Cardiac septum (tissue), 1 donor: ENCODE data around the gene CYSTM1. TPM values are rescaled to one million over a fixed set of nuclear protein-coding genes. Genes with fewer than 3 reads are reported as not detected.

Experiments used
- DNase-seq: peaks from one replicate; pipeline ENCODE4 v3.0.0-alpha.2; 2020; ENCODE audit warnings: low spot score
- intact Hi-C: fragments of 100-400 bp; cut with DNase I; formaldehyde crosslinking; loops from one replicate; pipeline ENCODE4 v1.14.0; 2022
- total RNA-seq: library from RNA; stranded (reverse); fragmentation: NEBNext Ultra II Directional; extraction: Animal tissue kit (Norgen Biotek cat#: 25700); gene quantifications from one replicate; pipeline ENCODE4 v1.2.1, GENCODE V29; 2021
- donor health status: DM: no; HTN: no; CAD: no.

CYSTM1 gene
- total RNA-seq, 1 donor from 2014 or later: 111 TPM

DNA sequence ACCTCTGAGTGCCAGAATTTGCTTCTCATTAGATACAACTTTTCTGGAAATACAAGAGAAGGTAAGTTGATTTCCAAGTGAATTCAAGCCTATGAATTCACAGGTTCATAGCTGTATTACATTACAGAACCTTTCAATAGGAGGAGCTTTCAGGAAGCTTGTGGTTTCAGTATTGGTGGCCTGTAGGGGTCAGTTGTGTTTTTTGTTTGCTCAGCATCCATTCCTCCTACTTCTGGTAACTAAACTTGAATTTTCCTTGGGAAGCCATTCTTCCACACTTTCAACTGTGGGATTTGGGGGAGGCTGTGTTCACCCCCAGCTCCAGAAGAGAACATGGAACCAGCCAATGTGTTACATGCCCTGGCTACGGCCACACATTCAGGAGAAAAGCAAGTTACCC lies 5.6 kb upstream of the CYSTM1 start:
- no peak for DNase-seq
- intact Hi-C loops: no loop called here

DNA sequence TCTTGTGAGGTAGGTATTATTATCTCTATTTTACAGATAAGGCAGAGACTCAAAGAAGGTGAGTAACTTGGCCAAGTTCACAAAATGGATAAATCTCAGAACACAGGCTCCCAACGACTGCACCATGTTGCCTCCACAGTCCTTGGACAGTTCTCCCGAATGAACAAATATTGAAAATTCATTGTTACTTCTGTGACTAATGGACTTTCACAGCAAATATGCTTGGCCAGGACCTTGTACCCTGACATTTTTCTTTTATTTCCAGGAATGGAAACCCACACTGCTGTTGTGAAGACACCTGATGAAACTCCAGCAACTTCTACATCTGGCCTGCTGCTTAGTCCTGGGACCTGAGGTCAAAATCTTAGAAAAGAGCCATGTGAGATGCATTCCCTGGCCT lies 2.5 kb upstream of the CYSTM1 start:
- intact Hi-C loops: no loop called here

DNA sequence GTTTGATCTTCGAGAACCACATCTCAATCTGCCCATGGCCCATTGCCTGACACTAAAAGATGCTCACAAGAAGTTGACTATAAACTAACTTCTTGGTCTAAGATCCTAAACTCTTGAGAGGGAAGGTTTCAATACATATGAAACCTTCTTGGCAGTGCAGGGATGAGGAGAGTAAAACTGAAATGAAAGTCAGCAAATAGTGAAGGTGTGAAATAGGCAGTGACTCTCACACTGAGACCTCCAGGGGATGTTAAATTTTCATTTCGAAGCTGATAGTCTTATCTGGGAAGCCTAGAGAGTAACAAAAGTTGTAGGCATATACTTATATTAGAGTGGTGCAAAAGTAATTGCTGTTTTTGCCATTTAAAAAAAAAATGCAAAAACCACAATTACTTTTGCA lies 974 bp upstream of the CYSTM1 start:
- intact Hi-C loops: no loop called here

More for the DNA sequence above, 2.5 kb upstream of the CYSTM1 start:
- DNase-seq: no peak

DNA sequence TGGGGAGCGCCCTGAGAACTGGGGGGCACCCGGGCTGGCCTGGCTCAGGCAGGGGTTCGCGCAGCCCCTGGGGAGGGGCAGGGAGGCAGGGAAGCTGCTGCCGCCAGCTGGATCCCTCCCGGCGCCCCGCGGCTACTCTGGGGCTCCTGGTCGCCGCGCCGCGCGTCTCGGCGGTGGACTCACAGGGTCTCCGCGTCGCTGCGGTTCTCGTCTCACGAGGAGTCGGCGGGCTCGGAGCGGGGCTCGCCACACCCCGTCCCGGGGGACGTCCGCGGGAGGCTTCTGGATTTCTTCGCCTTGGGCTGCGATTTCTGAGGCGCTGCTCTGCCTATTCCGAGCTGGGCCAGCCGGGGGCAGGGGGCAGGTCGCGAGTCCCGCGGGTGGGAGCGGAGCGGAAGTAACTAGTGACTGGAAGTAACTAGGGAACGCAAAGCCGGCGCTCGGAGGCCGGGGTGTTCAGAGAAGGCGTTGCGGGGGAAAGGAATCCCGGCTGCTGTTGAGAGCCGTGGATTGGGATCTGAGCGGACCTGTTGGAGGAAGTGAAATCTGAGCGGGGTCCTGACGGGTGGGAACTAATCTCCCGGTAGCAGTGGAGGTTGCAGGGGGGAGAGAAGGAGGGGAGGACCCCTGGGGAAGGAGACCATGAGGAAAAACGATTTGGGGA lies 511 bp downstream of the CYSTM1 start:
- peak; percentile 92 for DNase-seq
- intact Hi-C loops: loop anchor here (5.0 kb wide), 1 partner anchor 172 kb away; the partner anchor contains the start of gene HBEGF

More for the DNA sequence above, 974 bp upstream of the CYSTM1 start:
- no peak for DNase-seq

DNA sequence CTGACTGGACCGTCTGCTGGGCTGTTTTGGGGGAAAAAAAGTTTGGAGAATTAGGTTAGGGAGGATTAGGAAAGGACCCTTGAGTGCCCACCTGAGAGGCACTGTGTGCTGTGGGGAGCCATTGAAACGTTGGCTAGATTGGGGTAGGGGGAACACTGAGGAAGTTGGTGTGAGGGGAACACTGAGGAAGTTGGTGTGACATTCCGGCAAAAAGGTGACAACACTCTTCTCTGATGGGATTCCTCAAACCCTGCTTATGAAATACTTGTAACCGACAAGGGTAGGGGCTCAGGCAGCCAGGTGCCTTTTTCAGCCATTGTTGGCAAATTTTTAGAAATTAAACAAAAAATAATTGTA lies 1.0 kb downstream of the CYSTM1 start:
- DNase-seq: no peak
- intact Hi-C loops: loop anchor here (5.0 kb wide), 1 partner anchor 171 kb away; the partner anchor contains the start of gene HBEGF

DNA sequence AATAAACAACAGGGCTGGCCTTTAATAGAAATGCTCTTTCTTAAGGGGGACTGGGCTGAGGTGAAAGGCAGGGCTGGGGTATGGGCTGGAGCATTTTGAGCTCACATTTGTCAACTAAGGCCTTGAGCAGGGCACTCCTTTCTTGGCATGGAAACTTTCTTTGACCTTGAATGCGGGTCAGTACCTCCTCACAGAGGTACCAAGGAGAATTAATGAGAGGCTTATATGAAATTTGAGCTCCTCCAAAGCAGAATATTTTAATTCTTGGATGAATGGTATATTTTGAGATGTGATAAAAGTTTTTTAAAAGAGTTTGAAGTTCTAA lies 3.1 kb downstream of the CYSTM1 start:
- no peak for DNase-seq
- intact Hi-C loops: loop anchor here (5.0 kb wide), 1 partner anchor 169 kb away; the partner anchor contains the start of gene HBEGF

DNA sequence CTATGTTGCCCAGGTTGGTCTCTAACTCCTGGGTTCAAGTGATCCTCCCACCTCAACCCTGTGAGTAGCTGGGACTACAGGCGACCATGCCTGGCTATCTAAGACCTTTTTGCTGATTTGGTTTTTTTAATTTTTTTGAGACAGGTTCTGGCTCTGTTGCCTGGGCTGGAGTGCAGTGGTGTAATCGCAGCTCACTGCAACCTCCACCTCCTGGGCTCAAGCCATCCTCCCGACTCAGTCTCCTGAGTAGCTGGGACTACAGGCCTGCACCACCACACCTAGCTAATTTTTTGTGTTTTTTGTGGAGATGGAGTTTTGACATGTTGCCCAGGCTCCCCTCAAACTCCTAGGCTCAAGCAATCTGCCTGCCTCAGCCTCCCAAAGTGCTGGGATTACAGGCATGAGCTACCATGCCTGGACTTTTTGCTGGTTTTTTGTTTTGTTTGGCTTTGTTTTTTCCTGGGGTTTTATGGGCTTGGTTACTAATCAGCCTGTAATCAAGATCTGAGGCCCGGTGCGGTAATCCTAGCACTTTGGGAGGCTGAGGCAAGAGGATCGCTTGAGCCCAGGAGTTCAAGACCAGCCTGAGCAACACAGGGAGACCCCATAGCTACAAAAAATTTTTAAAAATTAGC lies 3.6 kb downstream of the CYSTM1 start:
- intact Hi-C loops: loop anchor here (5.0 kb wide), 1 partner anchor 169 kb away; the partner anchor contains the start of gene HBEGF
- no peak for DNase-seq

DNA sequence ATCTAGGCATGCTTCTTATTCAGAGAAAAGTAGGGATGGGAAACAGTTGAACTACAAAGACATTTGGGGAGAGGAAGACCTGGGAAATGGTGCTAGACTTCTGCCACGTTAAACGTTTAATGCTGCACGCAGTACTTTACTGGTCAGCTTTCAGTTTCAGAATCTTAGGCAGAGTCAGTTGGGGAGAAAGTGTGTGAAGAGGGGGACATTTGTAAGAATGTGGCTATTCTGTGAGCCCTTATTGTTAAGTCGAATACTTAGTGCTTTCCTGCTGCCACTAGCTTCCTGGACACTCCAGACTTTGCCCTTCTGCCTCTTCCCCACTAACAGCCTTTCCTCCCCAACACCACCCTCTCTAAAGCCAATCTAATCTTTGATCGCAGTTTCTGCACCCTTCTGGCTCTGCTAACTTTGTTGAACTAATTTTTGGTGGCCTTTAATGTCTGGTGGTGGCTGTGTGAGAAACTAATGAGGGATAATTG lies 6.1 kb downstream of the CYSTM1 start:
- no peak for DNase-seq
- intact Hi-C loops: loop anchor here (5.0 kb wide), 2 partner anchors 41 to 61 kb away; no protein-coding TSS in a partner anchor

DNA sequence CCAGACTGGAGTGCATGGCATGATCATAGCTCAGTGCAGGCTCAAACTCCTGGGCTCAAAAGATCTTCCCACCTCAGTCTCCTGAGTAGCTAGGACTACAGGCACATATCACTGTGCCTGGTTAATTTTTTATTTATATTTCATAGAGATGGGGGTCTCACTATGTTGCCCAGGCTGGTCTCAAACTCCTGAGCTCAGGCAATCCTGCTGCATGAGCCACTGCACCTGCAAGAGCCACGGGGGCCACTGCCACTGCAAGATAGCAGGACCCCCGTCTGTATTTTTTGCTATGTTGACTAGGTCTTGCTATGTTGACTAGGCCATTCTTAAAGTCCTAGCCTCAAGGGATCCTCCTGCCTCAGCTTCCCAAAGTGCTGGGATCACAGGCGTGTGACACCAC lies 6.5 kb downstream of the CYSTM1 start:
- intact Hi-C loops: loop anchor here (5.0 kb wide), 2 partner anchors 41 to 61 kb away; no protein-coding TSS in a partner anchor
- no peak for DNase-seq

DNA sequence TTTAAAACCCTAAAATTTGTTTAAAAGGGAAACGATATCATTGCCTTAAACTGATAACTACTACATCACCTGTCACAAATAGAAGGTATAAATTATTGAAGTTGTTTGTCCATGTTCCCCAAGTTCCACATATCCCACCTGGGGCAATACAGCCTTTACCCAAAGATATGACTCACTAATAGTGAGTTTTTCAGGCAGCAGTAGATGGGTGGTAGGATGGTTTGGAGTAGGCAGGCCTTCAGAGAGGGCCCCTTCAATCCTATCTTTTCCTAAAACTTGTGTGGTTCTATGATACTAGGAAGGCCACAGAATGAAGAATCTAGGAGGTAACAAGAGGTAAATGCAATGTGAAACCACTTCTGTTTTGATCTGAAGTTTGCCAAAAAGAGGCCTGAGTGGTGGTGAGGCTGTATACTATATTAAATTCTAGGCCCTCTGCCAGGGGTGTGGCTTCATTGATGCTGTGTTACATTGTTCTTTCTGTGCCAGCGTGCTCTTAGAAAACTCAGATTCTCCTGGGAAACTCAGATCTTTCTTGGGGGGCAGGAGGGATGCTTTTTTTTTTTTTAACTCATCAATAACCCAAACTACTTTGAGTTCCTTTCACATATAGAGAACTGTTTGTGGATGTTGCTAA lies 7.2 kb downstream of the CYSTM1 start:
- DNase-seq: no peak
- intact Hi-C loops: loop anchor here (5.0 kb wide), 2 partner anchors 40 to 60 kb away; no protein-coding TSS in a partner anchor

DNA sequence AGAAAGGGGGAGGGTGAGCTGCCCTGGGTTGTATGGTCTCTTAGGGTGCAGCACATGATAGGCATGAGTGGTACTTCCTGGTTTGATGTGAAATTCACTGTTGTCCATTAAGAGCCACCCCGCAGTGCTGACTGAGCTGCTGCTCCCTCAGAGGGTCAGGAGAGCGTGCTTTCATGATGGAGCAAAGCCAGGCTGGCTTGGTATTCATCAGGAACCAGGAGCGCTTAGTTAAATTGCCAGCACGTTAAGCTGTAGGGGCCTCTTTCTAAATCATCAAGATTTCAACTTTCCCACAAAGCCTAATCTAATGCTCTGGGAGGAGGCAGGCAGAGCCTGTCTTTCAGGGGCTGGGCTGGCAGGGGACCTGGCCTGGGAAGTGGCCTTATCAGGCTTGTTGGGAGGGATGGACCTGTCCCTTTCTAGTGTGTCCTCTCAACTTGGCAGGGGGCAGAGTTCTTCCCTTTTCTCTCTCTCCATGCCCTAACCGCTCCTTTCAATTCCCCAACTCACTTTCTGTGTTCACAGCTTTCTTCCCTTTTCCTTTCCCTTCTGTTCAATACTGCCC lies 7.9 kb downstream of the CYSTM1 start:
- DNase-seq: no peak
- intact Hi-C loops: loop anchor here (5.0 kb wide), 2 partner anchors 39 to 59 kb away; no protein-coding TSS in a partner anchor

DNA sequence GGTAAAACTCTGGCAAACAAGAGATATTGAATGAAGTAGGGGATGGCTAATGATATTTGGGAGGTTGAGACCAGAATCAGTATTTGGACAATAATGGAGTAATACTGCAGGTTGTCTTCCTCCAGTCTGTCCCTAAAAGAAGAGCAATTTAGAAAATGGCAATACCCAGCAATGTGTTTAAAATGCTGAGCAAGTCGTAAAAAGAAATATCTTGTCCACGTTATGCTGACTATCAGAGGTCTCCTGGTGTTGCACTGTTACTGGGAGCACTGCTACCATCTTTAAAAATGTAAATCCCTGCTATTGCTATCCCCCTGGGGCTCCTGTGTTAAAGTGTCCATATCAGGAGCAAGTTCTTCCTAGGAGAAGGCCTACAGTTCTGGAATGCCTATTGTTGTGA lies 10.4 kb downstream of the CYSTM1 start:
- no peak for DNase-seq
- intact Hi-C loops: no loop called here

DNA sequence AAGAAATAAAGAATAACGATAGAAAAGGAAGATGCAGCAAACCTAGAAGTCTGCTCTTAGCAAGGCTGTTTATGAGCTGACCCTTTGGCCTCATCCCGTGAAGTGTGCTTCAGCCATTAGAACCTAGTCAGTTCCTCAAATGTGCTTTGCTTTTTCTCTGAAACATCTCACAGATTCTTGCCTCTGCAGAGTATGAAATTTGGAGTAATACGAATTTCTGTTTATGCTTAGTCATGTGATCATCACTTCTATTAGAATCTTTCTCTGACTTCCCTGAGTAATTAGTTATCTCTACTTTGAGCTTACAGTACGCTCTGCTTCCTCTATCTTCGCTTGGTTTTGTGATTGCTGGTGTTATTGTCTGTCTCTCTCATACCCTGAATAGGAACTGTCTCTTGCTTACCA lies 11.3 kb downstream of the CYSTM1 start:
- intact Hi-C loops: no loop called here
- no peak for DNase-seq

DNA sequence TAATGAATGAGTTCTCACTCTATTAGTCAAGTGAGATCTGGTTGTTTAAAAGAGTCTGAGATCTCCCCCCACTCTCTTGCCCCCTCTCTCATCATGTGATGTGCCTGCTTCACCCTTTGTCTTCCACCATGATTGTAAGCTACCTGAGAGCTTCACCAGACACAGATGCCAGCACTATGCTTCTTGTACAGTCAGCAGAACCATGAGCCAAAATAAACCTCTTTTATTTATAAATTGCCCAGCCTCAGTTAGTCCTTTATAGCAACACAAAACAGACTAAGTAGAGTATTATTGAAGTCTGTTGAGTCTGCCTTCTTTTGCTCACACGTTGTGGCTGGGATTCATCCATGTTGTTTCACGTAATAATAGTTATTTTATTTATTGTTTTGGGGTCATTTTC lies 14.3 kb downstream of the CYSTM1 start:
- intact Hi-C loops: no loop called here
- DNase-seq: no peak

DNA sequence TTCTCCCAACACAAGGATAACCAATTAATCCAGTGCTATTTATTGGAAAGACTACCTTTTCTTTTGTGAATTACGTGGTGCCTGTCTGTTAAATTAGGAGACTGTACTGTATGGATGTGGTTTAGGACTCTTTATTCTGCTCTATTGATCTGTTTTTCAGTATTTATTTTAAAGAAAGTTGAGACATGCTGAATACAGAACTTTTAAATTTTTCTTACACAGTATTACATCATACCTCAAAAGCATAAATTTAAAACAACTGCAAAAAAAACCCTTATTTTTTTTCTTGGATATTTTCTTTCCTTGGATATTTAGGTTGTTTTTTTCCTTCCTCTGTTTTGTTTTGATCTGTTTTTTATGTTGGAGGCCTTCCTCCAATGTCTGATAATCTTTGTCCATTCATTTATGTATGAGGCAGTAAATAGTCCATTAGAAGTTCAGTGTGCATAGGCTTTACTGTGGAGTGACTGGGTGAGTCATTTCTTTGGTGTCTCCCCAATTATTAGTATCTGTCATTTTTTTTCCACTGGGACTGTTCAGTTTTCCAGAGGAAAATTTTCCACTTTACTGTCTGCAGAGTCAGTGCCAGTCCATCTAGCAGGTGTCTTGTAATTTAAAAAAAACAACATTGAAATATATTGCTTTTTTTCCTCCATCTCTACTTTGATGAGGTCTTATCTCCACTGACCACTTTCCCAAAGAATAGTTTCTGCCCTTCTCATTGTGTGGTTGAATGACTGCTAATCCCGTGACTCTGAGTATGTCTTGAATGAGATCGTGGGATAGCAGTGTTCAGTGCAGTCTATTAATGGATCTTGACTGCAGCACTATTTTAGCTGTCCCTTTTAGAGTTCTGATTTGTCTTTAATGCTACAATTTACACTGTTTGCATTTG lies 15.2 kb downstream of the CYSTM1 start:
- intact Hi-C loops: no loop called here
- DNase-seq: no peak

DNA sequence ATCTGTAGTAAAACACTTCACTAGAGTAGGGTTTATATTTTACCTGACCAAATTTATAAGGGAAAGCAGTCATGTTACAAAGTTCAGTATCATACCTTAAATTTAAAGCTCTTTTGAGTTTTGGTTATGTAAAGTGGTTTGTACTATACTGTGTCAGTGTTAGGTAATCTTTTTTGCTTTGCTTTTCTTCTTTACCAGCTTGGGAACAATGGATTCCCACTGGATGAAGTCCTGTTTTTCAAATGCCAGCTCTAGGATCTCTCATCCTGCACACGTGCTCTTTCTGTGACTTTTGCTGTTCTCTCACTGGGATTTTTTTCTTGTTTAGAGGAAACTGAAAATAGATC lies 15.9 kb downstream of the CYSTM1 start:
- intact Hi-C loops: no loop called here

DNA sequence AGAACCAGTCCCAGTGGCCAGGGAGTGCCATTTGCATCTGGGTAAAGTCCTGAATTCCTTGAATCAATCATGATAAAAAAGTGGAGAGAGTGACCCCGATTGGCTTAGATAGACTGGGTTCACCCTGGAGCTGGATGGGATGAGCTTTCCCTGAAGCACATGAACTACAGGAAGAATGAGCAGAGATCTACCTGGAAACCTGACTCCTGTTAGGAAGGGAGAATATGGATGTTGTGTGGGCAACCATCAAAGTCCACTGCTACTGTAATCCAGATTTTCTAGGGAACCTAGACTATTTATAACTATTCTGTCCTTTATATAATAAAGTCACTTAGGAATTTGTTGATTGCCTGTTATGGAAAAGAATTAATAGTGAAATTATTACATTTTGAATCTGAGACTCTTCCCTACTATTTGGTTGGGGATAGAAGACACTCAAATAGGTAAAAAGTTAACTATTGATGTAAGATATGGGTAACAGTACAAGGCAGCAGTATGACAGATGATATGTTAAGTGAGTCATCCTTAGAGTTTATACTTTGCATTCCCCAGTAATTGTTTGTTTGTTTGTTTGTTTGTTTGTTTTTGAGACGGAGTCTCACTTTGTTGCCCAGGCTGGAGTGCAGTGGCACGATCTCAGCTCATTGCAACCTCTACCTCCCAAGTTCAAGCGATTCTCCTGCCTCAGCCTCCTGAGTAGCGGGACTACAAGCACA lies 17.9 kb downstream of the CYSTM1 start:
- DNase-seq: no peak
- intact Hi-C loops: no loop called here

More for the DNA sequence above, 15.9 kb downstream of the CYSTM1 start:
- DNase-seq: no peak

DNA sequence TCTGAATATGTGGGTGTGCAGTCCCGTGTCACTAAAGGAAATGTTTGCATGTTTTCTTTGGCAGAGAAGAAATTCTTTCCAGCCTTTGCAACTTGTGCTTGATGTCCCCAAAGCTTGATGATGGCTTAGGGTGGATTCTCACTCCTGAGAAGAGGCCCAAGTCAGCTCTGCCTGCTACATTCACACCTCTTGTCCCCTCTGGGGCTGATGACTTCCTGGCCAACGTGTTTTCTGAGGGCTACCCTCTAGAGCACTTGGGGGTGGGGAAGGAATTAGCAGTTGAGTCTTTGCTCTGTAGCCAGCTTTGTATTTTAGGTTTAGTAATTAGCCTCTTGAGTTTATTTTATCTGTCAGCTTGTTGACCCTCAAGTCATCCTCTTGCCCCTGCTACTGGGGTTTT lies 19.7 kb downstream of the CYSTM1 start:
- DNase-seq: no peak
- intact Hi-C loops: no loop called here
